Epithelial cell of proximal tubule (primary cell): ENCODE results near the gene PRRT4. TPM values are rescaled to one million over a fixed set of nuclear protein-coding genes. Genes with fewer than 3 reads are reported as not detected.
A peak's percentile ranks its signal among the peaks of the same experiment; 100 is the strongest.

ENCODE experiments used
- DNase-seq: peaks from one replicate; pipeline ENCODE4 v3.0.0-alpha.2; 2011; ENCODE audit warnings: low read depth
- H3K4me3 ChIP-seq: 2 replicates; pipeline ENCODE4 v1.5.1; 2011; ENCODE audit warnings: low read depth, mild to moderate bottlenecking, low read length
- CTCF ChIP-seq: conservative IDR thresholded peaks from 2 replicates; pipeline ENCODE4 v1.5.1; 2012; ENCODE audit warnings: low read depth, mild to moderate bottlenecking, low read length
- total RNA-seq: library from RNA; depleted of rRNA; stranded (reverse); fragments of >200 nt; gene quantifications from 2 replicates; pipeline ENCODE4 v1.2.3, GENCODE V29; 2015

PRRT4 gene
- total RNA-seq, 1 donor from 2014 or later: 1.3 TPM

- no peak overlapping the region for H3K4me3 ChIP-seq
- TF ChIP-seq CTCF: peak; percentile 68
- DNase-seq: no peak
Observed at GRCh38 chr7:128381161-128381821, 19.8 kb upstream of the PRRT4 start.

- DNase-seq: no peak
- no peak overlapping the region for H3K4me3 ChIP-seq
- no peak for TF ChIP-seq CTCF
Observed at GRCh38 chr7:128380483-128381106, 19.1 kb upstream of the PRRT4 start.

GRCh38 chr7:128379900-128380479, 18.5 kb upstream of the PRRT4 start:
- no peak for DNase-seq
- no peak for TF ChIP-seq CTCF
- H3K4me3 ChIP-seq: no peak overlapping the region

- no peak overlapping the region for H3K4me3 ChIP-seq
- no peak for TF ChIP-seq CTCF
- no peak for DNase-seq
Observed at GRCh38 chr7:128378637-128379036, 17.1 kb upstream of the PRRT4 start.

- TF ChIP-seq CTCF: no peak
- no peak for DNase-seq
- no peak overlapping the region for H3K4me3 ChIP-seq
Observed at GRCh38 chr7:128376077-128376476, 14.6 kb upstream of the PRRT4 start.

GRCh38 chr7:128374041-128374440, 12.6 kb upstream of the PRRT4 start:
- no peak for TF ChIP-seq CTCF
- no peak overlapping the region for H3K4me3 ChIP-seq
- DNase-seq: no peak
